PC-9 (cell line): Measurements from ENCODE around the gene RTL10. TPM values are rescaled to one million over a fixed set of nuclear protein-coding genes. Genes with fewer than 3 reads are reported as not detected.

ENCODE experiments used
- BruUV-seq: library from RNA; stranded (reverse); fragments of 400-500 nt; replicated peaks from 2 replicates; lab custom pipeline; 2021; lab: Mats Ljungman, UMichigan
- CTCF ChIA-PET: fragments of 300-600 bp; sonication (Branson Sonifier 250); formaldehyde crosslinking; loops from one replicate; lab custom pipeline; 2022; ENCODE audit warnings: antibody characterized with exemption; lab: Charles Lee
- POLR2A ChIA-PET: fragments of 300-600 bp; sonication (Branson Sonifier 250); formaldehyde crosslinking; loops from one replicate; lab custom pipeline; 2022; ENCODE audit warnings: antibody characterized with exemption; ENCODE audit not compliant: unreplicated experiment; lab: Charles Lee
- DNase-seq, 2 experiments: peaks; one replicate each; pipeline versions ENCODE4 v3.0.0 to v3.0.0-alpha.2; 2015 to 2022; ENCODE audit warnings: mixed read lengths in 1 of 2
- H2AFZ ChIP-seq: fragments of 200-600 bp; sonication (generic); 2 replicates; pipeline ENCODE4 v1.8.1; 2017; ENCODE audit warnings: antibody characterized with exemption
- H3F3A ChIP-seq: fragments of 200-600 bp; sonication (generic); 2 replicates; pipeline ENCODE4 v1.8.1; 2017; ENCODE audit warnings: antibody characterized with exemption, mild to moderate bottlenecking, low read depth; ENCODE audit not compliant: insufficient read depth
- H3K27ac ChIP-seq: fragments of 200-600 bp; sonication (generic); 2 replicates; pipeline ENCODE4 v1.6.1; 2016; ENCODE audit warnings: mixed run types
- H3K27me3 ChIP-seq: fragments of 200-600 bp; sonication (generic); 2 replicates; pipeline ENCODE4 v1.6.1; 2016; ENCODE audit warnings: low read depth, mixed run types; ENCODE audit not compliant: insufficient read depth
- H3K36me3 ChIP-seq: fragments of 200-600 bp; sonication (generic); 2 replicates; pipeline ENCODE4 v1.6.1; 2016; ENCODE audit warnings: low read depth, mixed run types
- H3K4me1 ChIP-seq: fragments of 200-600 bp; sonication (generic); replicated peaks from 2 replicates; pipeline ENCODE4 v1.6.1; 2016; ENCODE audit warnings: mixed run types; ENCODE audit not compliant: insufficient read depth
- H3K4me2 ChIP-seq: fragments of 200-600 bp; sonication (generic); 2 replicates; pipeline ENCODE4 v1.6.1; 2017; ENCODE audit warnings: mixed run types
- H3K4me3 ChIP-seq: fragments of 200-600 bp; sonication (generic); 2 replicates; pipeline ENCODE4 v1.6.1; 2016; ENCODE audit warnings: mixed run types
- H3K79me2 ChIP-seq: fragments of 200-600 bp; sonication (generic); 2 replicates; pipeline ENCODE4 v1.6.1; 2017; ENCODE audit warnings: low read depth, mixed run types
- H3K9me2 ChIP-seq: fragments of 200-600 bp; sonication (generic); 2 replicates; pipeline ENCODE4 v1.8.1; 2017; ENCODE audit warnings: mild to moderate bottlenecking; ENCODE audit not compliant: insufficient read depth
- H3K9me3 ChIP-seq: fragments of 200-600 bp; sonication (generic); 2 replicates; pipeline ENCODE4 v1.8.1; 2016; ENCODE audit warnings: low read depth; ENCODE audit not compliant: insufficient read depth
- H4K20me1 ChIP-seq: fragments of 200-600 bp; sonication (generic); 2 replicates; pipeline ENCODE4 v1.8.1; 2017; ENCODE audit not compliant: insufficient read depth
- CTCF ChIP-seq: fragments of 200-600 bp; sonication (generic); conservative IDR thresholded peaks from 2 replicates; pipeline ENCODE4 v1.6.1; 2017; ENCODE audit warnings: mixed run types, antibody characterized with exemption, mild to moderate bottlenecking, moderate library complexity
- EZH2 ChIP-seq: fragments of 200-600 bp; sonication (generic); IDR thresholded peaks from 2 replicates; pipeline ENCODE4 v1.8.0; 2017; ENCODE audit warnings: antibody characterized with exemption, low read depth
- intact Hi-C: fragments of 100-400 bp; cut with micrococcal nuclease; formaldehyde crosslinking; loops from one replicate; pipeline ENCODE4 v1.10.0; 2022; ENCODE audit not compliant: unreplicated experiment
- total RNA-seq: library from RNA; stranded (reverse); gene quantifications from 2 replicates; pipeline ENCODE4 v1.2.3, GENCODE V29; 2021

Gene RTL10
- total RNA-seq, 1 experiment from 2014 or later, result 23.5 TPM

GRCh38 chr22:19808873-19809478, 45.7 kb downstream of the RTL10 start:
- H3K4me1 ChIP-seq, result peaks cover 27% of the 10 kb centered on the region
- no peak for TF ChIP-seq CTCF
- no peak for TF ChIP-seq EZH2
- CTCF ChIA-PET, result no interaction called here
- no peaks in the 10 kb centered on the region for H4K20me1 ChIP-seq
- no peaks in the 10 kb centered on the region for H3K36me3 ChIP-seq
- H3K27me3 ChIP-seq, result no peaks in the 10 kb centered on the region
- H3K4me2 ChIP-seq, result no peak overlapping the region
- H3K9me2 ChIP-seq, result no peaks in the 10 kb centered on the region
- POLR2A ChIA-PET, result no interaction called here
- no peak for DNase-seq
- H3K4me3 ChIP-seq, result no peak overlapping the region
- no TSS peak for BruUV-seq
- no peaks in the 10 kb centered on the region for H3K9me3 ChIP-seq
- peaks cover 27% of the 10 kb centered on the region for H3F3A ChIP-seq
- intact Hi-C loops, result no loop called here
- no peak overlapping the region for H3K27ac ChIP-seq
- no peak overlapping the region for H2AFZ ChIP-seq
- H3K79me2 ChIP-seq, result no peaks in the 10 kb centered on the region

DNA sequence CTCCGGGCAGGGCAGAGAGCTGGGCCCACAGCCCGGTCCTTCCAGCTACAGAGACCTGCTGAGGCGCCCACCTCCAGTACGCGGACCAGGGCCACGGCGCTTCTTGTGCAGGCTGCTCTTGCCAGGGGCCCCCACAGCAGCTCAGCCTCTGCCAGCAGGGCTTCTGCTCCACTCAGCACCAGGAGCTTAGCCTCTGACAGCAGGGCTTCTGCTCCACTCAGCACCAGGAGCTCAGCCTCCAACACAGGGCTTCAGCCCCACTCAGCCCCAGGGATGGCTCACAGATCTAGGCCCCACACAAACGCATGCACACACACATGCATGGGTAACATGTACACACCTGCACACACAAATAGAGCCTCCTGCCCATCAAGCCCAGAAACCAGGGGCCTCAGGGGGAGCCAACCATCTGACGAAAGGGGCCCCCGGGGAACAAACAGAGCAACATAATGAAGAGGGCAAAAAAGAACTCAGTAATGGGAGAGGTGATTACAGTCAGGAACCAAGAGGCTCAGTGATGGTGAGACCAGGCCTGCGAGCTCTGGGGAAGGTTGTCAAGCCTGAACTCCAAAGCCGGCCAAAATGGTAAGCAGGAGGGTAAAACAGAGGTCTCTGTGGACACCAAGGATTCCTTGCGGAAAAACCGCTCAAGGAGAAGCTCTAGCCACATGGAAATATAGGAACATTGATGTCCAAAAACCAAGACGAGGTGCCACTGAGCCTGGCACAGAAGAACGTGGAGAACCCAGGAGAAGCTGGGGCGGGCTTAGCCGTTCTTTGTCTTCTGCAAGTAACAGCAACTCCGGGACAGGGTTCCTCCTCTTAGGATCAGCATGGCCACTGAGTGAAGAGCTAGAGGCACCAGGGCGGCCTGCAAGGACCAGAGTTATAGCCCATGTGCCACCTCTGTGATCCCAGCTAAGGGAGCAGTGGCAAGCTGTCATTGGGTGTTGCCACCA, 46.5 kb downstream of the RTL10 start:
- Histone ChIP-seq H3K27me3 (no peaks in the 10 kb centered on the region), H3K9me2 (no peaks in the 10 kb centered on the region), H3K4me2 (no peak overlapping the region), H4K20me1 (no peaks in the 10 kb centered on the region), H3K4me1 (peaks cover 27% of the 10 kb centered on the region), H3F3A (peaks cover 27% of the 10 kb centered on the region), H2AFZ (no peak overlapping the region), H3K9me3 (no peaks in the 10 kb centered on the region), H3K36me3 (no peaks in the 10 kb centered on the region), H3K27ac (no peak overlapping the region), H3K79me2 (no peaks in the 10 kb centered on the region), H3K4me3 (no peak overlapping the region)
- no peak for DNase-seq
- POLR2A ChIA-PET, result no interaction called here
- CTCF ChIA-PET, result no interaction called here
- intact Hi-C loops, result loop anchor here (2.0 kb wide), 1 partner anchor 41 kb away; no protein-coding TSS in a partner anchor
- BruUV-seq, result no TSS peak
- TF ChIP-seq EZH2 (no peak), CTCF (no peak)

- Histone ChIP-seq H3K36me3 (no peaks in the 10 kb centered on the region), H3K79me2 (no peaks in the 10 kb centered on the region), H2AFZ (no peak overlapping the region), H3K4me3 (no peak overlapping the region), H3K4me1 (peaks cover 27% of the 10 kb centered on the region), H4K20me1 (no peaks in the 10 kb centered on the region), H3F3A (peaks cover 27% of the 10 kb centered on the region), H3K27ac (no peak overlapping the region), H3K9me3 (no peaks in the 10 kb centered on the region), H3K4me2 (peak overlapping the region; percentile 76), H3K27me3 (no peaks in the 10 kb centered on the region), H3K9me2 (no peaks in the 10 kb centered on the region)
- BruUV-seq, result no TSS peak
- intact Hi-C loops, result loop anchor here (2.0 kb wide), 1 partner anchor 41 kb away; no protein-coding TSS in a partner anchor
- TF ChIP-seq EZH2 (no peak), CTCF (no peak)
- no peak for DNase-seq
- POLR2A ChIA-PET, result no interaction called here
- CTCF ChIA-PET, result no interaction called here
Observed at GRCh38 chr22:19807161-19807913, 47.3 kb downstream of the RTL10 start.
